Lung (tissue), 12 donors: ENCODE measurements around the gene COL9A3. TPM values are rescaled to one million over a fixed set of nuclear protein-coding genes. Genes with fewer than 3 reads are reported as not detected.

Source experiments
- ATAC-seq: fragments of 200-7000 bp; cut with Tn5 transposase; one replicate; pipeline ENCODE4 v1.9.1; 2020; ENCODE audit warnings: moderate number of reproducible peaks; ENCODE audit not compliant: insufficient read depth, low FRiP score
- DNase-seq, 3 donors: peaks; one replicate each; pipeline ENCODE4 v3.0.0-alpha.2; 2013 to 2017
- H3K27ac ChIP-seq, 2 donors: one replicate each; pipeline ENCODE4 v1.5.1; 2013; ENCODE audit warnings: mild to moderate bottlenecking in 2 of 2, moderate library complexity in 2 of 2, control low read depth in 1 of 2, inconsistent platforms in 1 of 2, low read depth in 1 of 2, low read length in 1 of 2
- H3K27me3 ChIP-seq, 3 donors: one replicate each; pipeline ENCODE4 v1.5.1; 2013; ENCODE audit warnings: low read length in 2 of 3; ENCODE audit not compliant: control insufficient read depth in 3 of 3, insufficient read depth in 3 of 3
- H3K36me3 ChIP-seq, 4 donors: one replicate each; pipeline ENCODE4 v1.5.1; 2013; ENCODE audit warnings: low read length in 4 of 4, mild to moderate bottlenecking in 1 of 4, moderate library complexity in 1 of 4; ENCODE audit not compliant: control insufficient read depth in 4 of 4, insufficient read depth in 4 of 4
- H3K4me1 ChIP-seq, 5 donors: one replicate each; pipeline ENCODE4 v1.5.1; 2013; ENCODE audit warnings: low read length in 5 of 5, mild to moderate bottlenecking in 2 of 5, moderate library complexity in 1 of 5; ENCODE audit not compliant: control insufficient read depth in 5 of 5, insufficient read depth in 5 of 5
- H3K4me3 ChIP-seq: one replicate; pipeline ENCODE4 v1.5.1; 2013; ENCODE audit warnings: mild to moderate bottlenecking, control low read depth, moderate library complexity
- H3K9ac ChIP-seq, 2 donors: one replicate each; pipeline ENCODE4 v1.5.1; 2013; ENCODE audit warnings: low read length in 2 of 2, control low read depth in 1 of 2; ENCODE audit not compliant: insufficient read depth in 1 of 2
- H3K9me3 ChIP-seq, 4 donors: one replicate each; pipeline ENCODE4 v1.5.1; 2013; ENCODE audit warnings: low read length in 3 of 4, mild to moderate bottlenecking in 1 of 4, moderate library complexity in 1 of 4; ENCODE audit not compliant: control insufficient read depth in 4 of 4, insufficient read depth in 3 of 4
- CTCF ChIP-seq: IDR thresholded peaks from 2 replicates; pipeline ENCODE4 v1.5.1; 2012; ENCODE audit warnings: mild to moderate bottlenecking; ENCODE audit errors: control extremely low read depth, extremely low read depth
- WGBS, 2 donors: extraction: QIAGEN DNeasy Blood & Tissue Kit; methylation state at CpG; one replicate each; pipeline ENCODE4 v1.1.7; 2013; 5-methylcytosine and 5-hydroxymethylcytosine counted together
- polyA plus RNA-seq, 2 donors: library from polyadenylated mRNA; stranded (reverse); fragments of 200-250 nt; gene quantifications; one replicate each; pipeline ENCODE4 v1.2.1, GENCODE V29; 2013
- total RNA-seq, 2 donors: library from RNA; depleted of rRNA in 1 of 2; stranded (reverse); fragments of >200 nt in 1 of 2; gene quantifications; one replicate each; pipeline ENCODE4 v1.2.1, GENCODE V29; 2014 to 2021
- donor health status: control.
- donor health status: control.
- donor health status: Bipolar disorder and iron deficiency.
- donor health status: healthy.
- donor health status: DM: yes; HTN: yes; CAD: no.

COL9A3 gene
- total and polyA plus RNA-seq, 4 donors = 0.55 to 26.1 (median 4.0) TPM

GRCh38 chr20:62777528-62777830 lies 39.4 kb upstream of the COL9A3 start:
- Histone ChIP-seq H3K27ac (no peak overlapping the region), H3K4me1 (peaks cover 0 to 9% (median 3%) of the 10 kb centered on the region in 5 donors), H3K9me3 (no peaks in the 10 kb centered on the region), H3K4me3 (no peak overlapping the region), H3K27me3 (no peaks in the 10 kb centered on the region), H3K36me3 (no peaks in the 10 kb centered on the region), H3K9ac (no peak overlapping the region)
- no peak for ATAC-seq
- DNase-seq = no peak
- 86 to 93% methylated on average over 8 of the region's 8 CpGs for WGBS, 2 donors
- no peak for TF ChIP-seq CTCF

GRCh38 chr20:62778058-62778457 lies 38.8 kb upstream of the COL9A3 start:
- 92 to 93% methylated on average over 9 of the region's 9 CpGs for WGBS, 2 donors
- Histone ChIP-seq H3K4me1 (peaks cover 0 to 9% (median 2%) of the 10 kb centered on the region in 5 donors), H3K9me3 (no peaks in the 10 kb centered on the region), H3K36me3 (no peaks in the 10 kb centered on the region), H3K27ac (no peak overlapping the region), H3K27me3 (no peaks in the 10 kb centered on the region), H3K9ac (no peak overlapping the region), H3K4me3 (no peak overlapping the region)
- no peak for ATAC-seq
- no peak for DNase-seq
- no peak for TF ChIP-seq CTCF

- Histone ChIP-seq H3K4me1 (peaks cover 0 to 6% (median 1%) of the 10 kb centered on the region in 5 donors), H3K9ac (no peak overlapping the region), H3K9me3 (no peaks in the 10 kb centered on the region), H3K27ac (no peak overlapping the region), H3K27me3 (no peaks in the 10 kb centered on the region), H3K4me3 (no peak overlapping the region), H3K36me3 (no peaks in the 10 kb centered on the region)
- WGBS, 2 donors = 74 to 81% methylated on average over 24 of the region's 24 CpGs
- no peak for TF ChIP-seq CTCF
- no peak for DNase-seq
- no peak for ATAC-seq
Observed at GRCh38 chr20:62778601-62779416, 38.0 kb upstream of the COL9A3 start.

GRCh38 chr20:62779417-62779685 lies 37.5 kb upstream of the COL9A3 start:
- Histone ChIP-seq H3K9ac (no peak overlapping the region), H3K9me3 (no peaks in the 10 kb centered on the region), H3K36me3 (no peaks in the 10 kb centered on the region), H3K27me3 (no peaks in the 10 kb centered on the region), H3K4me3 (no peak overlapping the region), H3K27ac (no peak overlapping the region), H3K4me1 (peaks cover 0 to 6% (median 3%) of the 10 kb centered on the region in 5 donors)
- ATAC-seq (no peak), DNase-seq (no peak)
- 84 to 91% methylated on average over 7 of the region's 7 CpGs for WGBS, 2 donors
- no peak for TF ChIP-seq CTCF
